Natural killer cell treated with Interleukin-12 subunit alpha and Interleukin-12 subunit beta and Interleukin-15 and Interleukin-18, amount 100 ng/mL, for 72 hours (primary cell): ENCODE results near the gene CNTRL. TPM values are rescaled to one million over a fixed set of nuclear protein-coding genes. Genes with fewer than 3 reads are reported as not detected.

ENCODE experiments used
- ATAC-seq, 2 donors: fragments of 150-1000 bp; cut with Tn5 transposase in 1 of 2; sonication (Bioruptor Pico), chemical (Tn5 transposase) in 1 of 2; 2 replicates each; pipeline ENCODE4 v1.10.0; 2021
- DNase-seq: peaks from one replicate; pipeline ENCODE4 v3.0.0; 2022; ENCODE audit warnings: low spot score
- H3K27ac Mint-ChIP-seq, 2 donors: 1 replicate in 1 of 2; 2 replicates in 1 of 2; pipeline ENCODE4 v1.8.0; 2022; ENCODE audit warnings: mixed read lengths in 2 of 2, mild to moderate bottlenecking in 1 of 2, moderate library complexity in 1 of 2
- H3K27me3 Mint-ChIP-seq, 2 donors: 1 replicate in 1 of 2; 2 replicates in 1 of 2; pipeline ENCODE4 v1.8.0; 2022; ENCODE audit warnings: mixed read lengths in 2 of 2
- H3K36me3 Mint-ChIP-seq: one replicate; pipeline ENCODE4 v1.8.0; 2022; ENCODE audit warnings: mixed read lengths
- H3K4me1 Mint-ChIP-seq, 2 donors: 1 replicate in 1 of 2; 2 replicates in 1 of 2; pipeline ENCODE4 v1.8.0; 2022; ENCODE audit warnings: low read depth in 2 of 2, mixed read lengths in 2 of 2, mild to moderate bottlenecking in 1 of 2
- H3K4me3 Mint-ChIP-seq: one replicate; pipeline ENCODE4 v1.8.0; 2022; ENCODE audit warnings: mixed read lengths
- H3K9me3 Mint-ChIP-seq: 2 replicates; pipeline ENCODE4 v1.8.0; 2022; ENCODE audit warnings: mixed read lengths
- total RNA-seq, 2 donors: library from RNA; stranded (reverse); gene quantifications; one replicate each; pipeline ENCODE4 v1.2.3, GENCODE V29; 2022

CNTRL gene
- total RNA-seq, 2 donors from 2014 or later, result 64.6 to 120 TPM

- no peak for ATAC-seq
- H3K4me1 Mint-ChIP-seq, result peaks cover 11 to 15% of the 10 kb centered on the region in 2 donors
- H3K27ac Mint-ChIP-seq, result no peak overlapping the region
- H3K27me3 Mint-ChIP-seq, result no peaks in the 10 kb centered on the region
- H3K36me3 Mint-ChIP-seq, result peaks cover 6% of the 10 kb centered on the region
- no peaks in the 10 kb centered on the region for H3K9me3 Mint-ChIP-seq
- no peak for DNase-seq
- H3K4me3 Mint-ChIP-seq, result no peak overlapping the region
Observed at GRCh38 chr9:121214005-121214404, 139.2 kb downstream of the CNTRL start.

GRCh38 chr9:121216271-121216805, 141.6 kb downstream of the CNTRL start:
- no peak for DNase-seq
- Mint-ChIP-seq H3K36me3 (peaks cover 6% of the 10 kb centered on the region), H3K4me3 (no peak overlapping the region), H3K27me3 (no peaks in the 10 kb centered on the region), H3K27ac (no peak overlapping the region), H3K4me1 (peaks cover 11 to 15% of the 10 kb centered on the region in 2 donors), H3K9me3 (no peaks in the 10 kb centered on the region)
- ATAC-seq, result no peak

- H3K27me3 Mint-ChIP-seq, result no peaks in the 10 kb centered on the region
- peak; percentile 73 to 92 for ATAC-seq
- no peak overlapping the region for H3K27ac Mint-ChIP-seq
- DNase-seq, result no peak
- no peaks in the 10 kb centered on the region for H3K9me3 Mint-ChIP-seq
- peak overlapping the region; percentile 34 for H3K4me3 Mint-ChIP-seq
- H3K36me3 Mint-ChIP-seq, result peaks cover 6% of the 10 kb centered on the region
- H3K4me1 Mint-ChIP-seq, result peaks cover 11 to 16% of the 10 kb centered on the region in 2 donors
Observed at GRCh38 chr9:121217609-121218292, 143.0 kb downstream of the CNTRL start.

- Mint-ChIP-seq H3K4me1 (peaks cover 14 to 20% of the 10 kb centered on the region in 2 donors), H3K4me3 (peak overlapping the region; percentile 34), H3K27me3 (no peaks in the 10 kb centered on the region), H3K9me3 (no peaks in the 10 kb centered on the region), H3K27ac (no peak overlapping the region), H3K36me3 (peaks cover 6% of the 10 kb centered on the region)
- DNase-seq (no peak), ATAC-seq (no peak)
Observed at GRCh38 chr9:121218357-121219027, 143.7 kb downstream of the CNTRL start.

- Mint-ChIP-seq H3K36me3 (peaks cover 6% of the 10 kb centered on the region), H3K4me1 (peaks cover 14 to 20% of the 10 kb centered on the region in 2 donors), H3K4me3 (no peak overlapping the region), H3K27me3 (no peaks in the 10 kb centered on the region), H3K9me3 (no peaks in the 10 kb centered on the region), H3K27ac (no peak overlapping the region)
- no peak for DNase-seq
- ATAC-seq, result no peak
Observed at GRCh38 chr9:121219530-121219929, 144.8 kb downstream of the CNTRL start.

GRCh38 chr9:121220996-121221663, 146.4 kb downstream of the CNTRL start:
- Mint-ChIP-seq H3K27me3 (no peaks in the 10 kb centered on the region), H3K9me3 (no peaks in the 10 kb centered on the region), H3K4me1 (peaks cover 12 to 19% of the 10 kb centered on the region in 2 donors), H3K36me3 (peaks cover 6% of the 10 kb centered on the region), H3K4me3 (no peak overlapping the region), H3K27ac (no peak overlapping the region)
- ATAC-seq, result no peak
- DNase-seq, result no peak

GRCh38 chr9:121221664-121222055, 146.9 kb downstream of the CNTRL start:
- H3K36me3 Mint-ChIP-seq, result peaks cover 6% of the 10 kb centered on the region
- DNase-seq, result no peak
- H3K9me3 Mint-ChIP-seq, result no peaks in the 10 kb centered on the region
- H3K27ac Mint-ChIP-seq, result no peak overlapping the region
- ATAC-seq, result no peak
- H3K27me3 Mint-ChIP-seq, result no peaks in the 10 kb centered on the region
- peaks cover 8 to 14% of the 10 kb centered on the region in 2 donors for H3K4me1 Mint-ChIP-seq
- H3K4me3 Mint-ChIP-seq, result no peak overlapping the region

GRCh38 chr9:121222524-121223171, 147.9 kb downstream of the CNTRL start:
- Mint-ChIP-seq H3K27me3 (no peaks in the 10 kb centered on the region), H3K9me3 (no peaks in the 10 kb centered on the region), H3K27ac (no peak overlapping the region), H3K4me3 (no peak overlapping the region), H3K4me1 (peaks cover 8 to 12% of the 10 kb centered on the region in 2 donors), H3K36me3 (peaks cover 5% of the 10 kb centered on the region)
- no peak for DNase-seq
- ATAC-seq, result no peak

GRCh38 chr9:121225240-121225639, 150.5 kb downstream of the CNTRL start:
- no peak for ATAC-seq
- Mint-ChIP-seq H3K4me3 (no peak overlapping the region), H3K36me3 (no peaks in the 10 kb centered on the region), H3K4me1 (peaks cover 6 to 10% of the 10 kb centered on the region in 2 donors), H3K27me3 (no peaks in the 10 kb centered on the region), H3K27ac (no peak overlapping the region), H3K9me3 (no peaks in the 10 kb centered on the region)
- DNase-seq, result no peak

GRCh38 chr9:121226175-121226574, 151.4 kb downstream of the CNTRL start:
- Mint-ChIP-seq H3K36me3 (peaks cover under 1% of the 10 kb centered on the region), H3K27me3 (no peaks in the 10 kb centered on the region), H3K27ac (no peak overlapping the region), H3K4me1 (peaks cover 6 to 10% of the 10 kb centered on the region in 2 donors), H3K4me3 (no peak overlapping the region), H3K9me3 (no peaks in the 10 kb centered on the region)
- DNase-seq, result no peak
- ATAC-seq, result no peak

Other genes with a start within 250 kb of the CNTRL start
- 10 to 100 TPM; 59.5 to 70.4 TPM for gene PSMD5, start 232.0 kb upstream of the CNTRL start, total RNA-seq
- gene PHF19, start 197.8 kb upstream of the CNTRL start, total RNA-seq, result 100 to 1,000 TPM in 1 of 2 donors, 10 to 100 TPM in 1; 97.4 to 177 TPM
- 100 to 1,000 TPM; 145 to 375 TPM for gene TRAF1, start 148.2 kb upstream of the CNTRL start, total RNA-seq
- 1 to 10 TPM in 1 of 2 donors, under 1 TPM in 1; 0.88 to 1.0 TPM for gene C5, start 24.7 kb upstream of the CNTRL start, total RNA-seq
- 10 to 100 TPM; 40.6 to 73.8 TPM for gene RAB14, start 126.9 kb downstream of the CNTRL start, total RNA-seq
- 10 to 100 TPM in 1 of 2 donors, 1 to 10 TPM in 1; 9.4 to 40.9 TPM for gene GSN, start 193.2 kb downstream of the CNTRL start, total RNA-seq